Right renal cortex interstitium (tissue), 3 donors: ENCODE measurements around the gene ADGRA3. TPM values are rescaled to one million over a fixed set of nuclear protein-coding genes. Genes with fewer than 3 reads are reported as not detected.

Experiments used
- DNase-seq, 3 donors: peaks; one replicate each; pipeline ENCODE4 v3.0.0-alpha.2; 2013; ENCODE audit warnings: low read depth in 3 of 3, low spot score in 2 of 3
- polyA plus RNA-seq, 3 donors: library from polyadenylated mRNA; unstranded; fragments of 120-200 nt; gene quantifications; one replicate each; pipeline ENCODE4 v1.2.1, GENCODE V29; 2013; ENCODE audit not compliant: insufficient read length in 3 of 3

The ADGRA3 gene
- 10 to 100 TPM; 54.8 to 60.7 (median 55.7) TPM for polyA plus RNA-seq

- peak in 2 of 3 donors; percentile 45 to 51 for DNase-seq
These were observed at the start of gene ADGRA3 for GRCh38 chr4:22515888-22516541. ADGRA3 (minus strand) TSS chr4:22516066; CDS start chr4:22515784, 282 bp downstream.

GRCh38 chr4:22556495-22556894 is 40.6 kb upstream of the ADGRA3 start:
- DNase-seq, result no peak

- no peak for DNase-seq
These were observed 38.8 kb upstream of the ADGRA3 start for GRCh38 chr4:22554670-22555069.

GRCh38 chr4:22553560-22553959 is 37.7 kb upstream of the ADGRA3 start:
- no peak for DNase-seq

GRCh38 chr4:22552812-22553211 is 36.9 kb upstream of the ADGRA3 start:
- DNase-seq, result no peak

GRCh38 chr4:22551550-22551949 is 35.7 kb upstream of the ADGRA3 start:
- no peak for DNase-seq

- no peak for DNase-seq
These were observed 30.4 kb upstream of the ADGRA3 start for GRCh38 chr4:22546299-22546698.

GRCh38 chr4:22539251-22539650 is 23.4 kb upstream of the ADGRA3 start:
- no peak for DNase-seq

- DNase-seq, result no peak
These were observed 22.0 kb upstream of the ADGRA3 start for GRCh38 chr4:22537864-22538263.

GRCh38 chr4:22534374-22534773 is 18.5 kb upstream of the ADGRA3 start:
- no peak for DNase-seq

GRCh38 chr4:22532896-22533295 is 17.0 kb upstream of the ADGRA3 start:
- no peak for DNase-seq

GRCh38 chr4:22532117-22532516 is 16.3 kb upstream of the ADGRA3 start:
- DNase-seq, result no peak

- no peak for DNase-seq
These were observed 15.6 kb upstream of the ADGRA3 start for GRCh38 chr4:22531311-22532019.

GRCh38 chr4:22524895-22525294 is 9.0 kb upstream of the ADGRA3 start:
- DNase-seq, result no peak

- DNase-seq, result no peak
These were observed 7.0 kb upstream of the ADGRA3 start for GRCh38 chr4:22522706-22523501.

GRCh38 chr4:22522206-22522605 is 6.3 kb upstream of the ADGRA3 start:
- no peak for DNase-seq

- DNase-seq, result no peak
These were observed 5.4 kb upstream of the ADGRA3 start for GRCh38 chr4:22521240-22521639.

GRCh38 chr4:22515145-22515887 is 550 bp downstream of the ADGRA3 start:
- DNase-seq, result peak in 1 of 3 donors; percentile 64

GRCh38 chr4:22514481-22514880 is 1.4 kb downstream of the ADGRA3 start:
- no peak for DNase-seq

- DNase-seq, result no peak
These were observed 1.9 kb downstream of the ADGRA3 start for GRCh38 chr4:22514001-22514400.

GRCh38 chr4:22512306-22512705 is 3.6 kb downstream of the ADGRA3 start:
- no peak for DNase-seq
